ENCODE results near the gene NUDT16L1. TPM values are rescaled to one million over a fixed set of nuclear protein-coding genes. Genes with fewer than 3 reads are reported as not detected.
A peak's percentile ranks its signal among the peaks of the same experiment; 100 is the strongest.

NUDT16L1 gene
- total and polyA plus RNA-seq, 2 of the 13 experiments (the other 11 are each of a cell fraction or from before 2014, with no cell fraction given): 28.0 to 40.5 TPM

- TF ChIP-seq THAP9 (CRISPR knock-in tag; IDR thresholded peaks at IDR 0.05; ENCODE audit: borderline replicate concordance): no peak
- TF ChIP-seq CSRNP2 (CRISPR knock-in tag; conservative IDR thresholded peaks at IDR 0.05; ENCODE audit: low read depth): no peak
- TF ChIP-seq HOXD1 (CRISPR knock-in tag; IDR thresholded peaks at IDR 0.05): 0 out of 2 replicates have a peak, but pooled peaks have one; percentile 8
- no peak for TF ChIP-seq ZNF710 (CRISPR knock-in tag; IDR thresholded peaks at IDR 0.05; ENCODE audit: borderline replicate concordance)
- no peak for TF ChIP-seq FOXJ3 (CRISPR knock-in tag; IDR thresholded peaks at IDR 0.05; ENCODE audit: borderline replicate concordance)
- no peak for TF ChIP-seq KLF16 (CRISPR knock-in tag; IDR thresholded peaks at IDR 0.05)
- TF ChIP-seq E2F1 (CRISPR knock-in tag; IDR thresholded peaks at IDR 0.05): no peak
- no peak for TF ChIP-seq TSC22D2 (CRISPR knock-in tag; IDR thresholded peaks at IDR 0.05; ENCODE audit: borderline replicate concordance)
- TF ChIP-seq HDAC2 (CRISPR knock-in tag; IDR thresholded peaks at IDR 0.05): no peak
- TF ChIP-seq CENPBD1 (CRISPR knock-in tag; IDR thresholded peaks at IDR 0.05; ENCODE audit: borderline replicate concordance, low read depth): no peak
- TF ChIP-seq NFRKB (IDR thresholded peaks at IDR 0.05): no peak
- peak; percentile 27; the same call in 1 of the 2 replicates for TF ChIP-seq NR2C2 (CRISPR knock-in tag; IDR thresholded peaks at IDR 0.05; ENCODE audit: borderline replicate concordance)
- TF ChIP-seq ZBTB14 (CRISPR knock-in tag; IDR thresholded peaks at IDR 0.05): no peak
- TF ChIP-seq ZFP41 (CRISPR knock-in tag; IDR thresholded peaks at IDR 0.05; ENCODE audit: borderline replicate concordance): no peak
- TF ChIP-seq ATF7 (IDR thresholded peaks at IDR 0.05): no peak
- no peak for TF ChIP-seq ATF7 (CRISPR knock-in tag; IDR thresholded peaks at IDR 0.05)
- no peak for TF ChIP-seq IKZF1 (IDR thresholded peaks at IDR 0.05)
- TF ChIP-seq ARNT2 (CRISPR knock-in tag; IDR thresholded peaks at IDR 0.05; ENCODE audit: low read depth): no peak
- TF ChIP-seq YEATS4 (CRISPR knock-in tag; IDR thresholded peaks at IDR 0.05; ENCODE audit: borderline replicate concordance): no peak
- TF ChIP-seq ZNF121 (CRISPR knock-in tag; IDR thresholded peaks at IDR 0.05): no peak
These were observed 737 bp downstream of the NUDT16L1 start (continued) for GRCh38 chr16:4693956-4694641.

Data from HepG2 (cell line).